SJSA1 (cell line): ENCODE results near the gene RSPO4. TPM values are rescaled to one million over a fixed set of nuclear protein-coding genes. Genes with fewer than 3 reads are reported as not detected.
"Not testable (repeated sequence)": the region's sequence is repeated elsewhere in the genome, so short reads cannot be mapped to it uniquely, and the experiment has no call there.

Experiments used
- DNase-seq, 2 experiments: peaks; one replicate each; pipeline ENCODE4 v3.0.0-alpha.2; 2015 to 2020; ENCODE audit warnings: low spot score in 2 of 2, low read depth in 1 of 2
- H3K27ac ChIP-seq: fragments of 250-450 bp; sonication (Bioruptor Pico); 2 replicates; pipeline ENCODE4 v1.5.1; 2020; ENCODE audit warnings: mild to moderate bottlenecking, moderate library complexity
- H3K27me3 ChIP-seq: fragments of 250-450 bp; sonication (Bioruptor Pico); replicated peaks from 2 replicates; pipeline ENCODE4 v1.5.1; 2020; ENCODE audit warnings: mild to moderate bottlenecking, moderate library complexity
- H3K36me3 ChIP-seq: fragments of 250-450 bp; sonication (Bioruptor Pico); 2 replicates; pipeline ENCODE4 v1.5.1; 2020; ENCODE audit warnings: mild to moderate bottlenecking
- H3K4me1 ChIP-seq: fragments of 250-450 bp; sonication (Bioruptor Pico); replicated peaks from 2 replicates; pipeline ENCODE4 v1.6.1; 2021; ENCODE audit warnings: mild to moderate bottlenecking
- H3K4me3 ChIP-seq: fragments of 250-450 bp; sonication (Bioruptor Pico); 2 replicates; pipeline ENCODE4 v1.5.1; 2020; ENCODE audit warnings: mild to moderate bottlenecking
- H3K9me3 ChIP-seq: fragments of 250-450 bp; sonication (Bioruptor Pico); replicated peaks from 2 replicates; pipeline ENCODE4 v1.5.1; 2020; ENCODE audit warnings: mild to moderate bottlenecking
- total RNA-seq: library from RNA; depleted of rRNA; stranded (reverse); fragments of >200 nt; shearing (Covaris generic); gene quantifications from 2 replicates; pipeline ENCODE4 v1.2.3, GENCODE V29; 2014

The RSPO4 gene
- total RNA-seq, 1 experiment from 2014 or later = not detected

DNA sequence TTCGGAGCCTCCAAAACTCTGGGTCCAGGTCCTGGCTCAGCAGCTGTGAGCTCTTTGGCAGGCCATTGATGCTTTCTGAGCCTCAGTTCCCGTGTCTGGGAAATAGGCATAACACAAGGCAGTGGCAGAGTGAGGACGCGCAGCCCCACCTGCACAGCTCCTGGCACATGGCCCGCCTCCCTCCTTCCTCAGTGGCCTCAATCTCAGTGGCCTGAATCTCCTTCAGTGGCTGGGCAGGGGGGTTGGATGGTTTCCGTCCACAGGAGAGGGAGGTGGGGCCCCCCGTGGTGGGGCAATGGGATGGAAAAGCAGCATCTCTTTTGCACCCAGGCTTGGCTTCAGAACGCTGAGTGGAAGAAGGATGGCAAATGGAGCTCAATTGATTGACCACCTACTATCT lies 5.1 kb downstream of the RSPO4 start:
- no peak overlapping the region for H3K4me3 ChIP-seq
- H3K27ac ChIP-seq = no peak overlapping the region
- peaks cover 25% of the 10 kb centered on the region for H3K27me3 ChIP-seq
- H3K36me3 ChIP-seq = no peaks in the 10 kb centered on the region
- H3K4me1 ChIP-seq = no peaks in the 10 kb centered on the region
- no peaks in the 10 kb centered on the region for H3K9me3 ChIP-seq
- no peak for DNase-seq

DNA sequence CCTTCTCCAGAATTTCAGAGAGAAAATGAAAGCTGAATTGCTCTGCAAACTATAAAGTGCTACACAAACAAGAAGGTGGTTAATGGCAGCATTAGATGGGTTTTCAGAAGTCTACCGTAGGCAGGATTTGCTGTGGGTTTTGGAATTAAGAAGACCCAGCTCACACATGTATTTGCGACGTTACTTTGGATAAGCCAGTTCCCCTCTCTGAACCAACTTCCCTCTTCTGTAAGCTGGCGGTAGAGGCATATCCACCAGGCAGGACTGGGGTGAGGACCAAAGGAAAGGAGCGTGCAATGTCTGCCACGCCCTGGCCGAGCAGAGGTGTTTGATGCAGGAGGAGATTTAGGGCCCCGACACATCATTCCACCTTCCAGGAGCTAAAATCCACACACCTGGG lies 6.9 kb downstream of the RSPO4 start:
- Histone ChIP-seq H3K36me3 (no peaks in the 10 kb centered on the region), H3K9me3 (no peaks in the 10 kb centered on the region), H3K4me1 (no peaks in the 10 kb centered on the region), H3K4me3 (no peak overlapping the region), H3K27me3 (peaks cover 18% of the 10 kb centered on the region), H3K27ac (no peak overlapping the region)
- no peak for DNase-seq

DNA sequence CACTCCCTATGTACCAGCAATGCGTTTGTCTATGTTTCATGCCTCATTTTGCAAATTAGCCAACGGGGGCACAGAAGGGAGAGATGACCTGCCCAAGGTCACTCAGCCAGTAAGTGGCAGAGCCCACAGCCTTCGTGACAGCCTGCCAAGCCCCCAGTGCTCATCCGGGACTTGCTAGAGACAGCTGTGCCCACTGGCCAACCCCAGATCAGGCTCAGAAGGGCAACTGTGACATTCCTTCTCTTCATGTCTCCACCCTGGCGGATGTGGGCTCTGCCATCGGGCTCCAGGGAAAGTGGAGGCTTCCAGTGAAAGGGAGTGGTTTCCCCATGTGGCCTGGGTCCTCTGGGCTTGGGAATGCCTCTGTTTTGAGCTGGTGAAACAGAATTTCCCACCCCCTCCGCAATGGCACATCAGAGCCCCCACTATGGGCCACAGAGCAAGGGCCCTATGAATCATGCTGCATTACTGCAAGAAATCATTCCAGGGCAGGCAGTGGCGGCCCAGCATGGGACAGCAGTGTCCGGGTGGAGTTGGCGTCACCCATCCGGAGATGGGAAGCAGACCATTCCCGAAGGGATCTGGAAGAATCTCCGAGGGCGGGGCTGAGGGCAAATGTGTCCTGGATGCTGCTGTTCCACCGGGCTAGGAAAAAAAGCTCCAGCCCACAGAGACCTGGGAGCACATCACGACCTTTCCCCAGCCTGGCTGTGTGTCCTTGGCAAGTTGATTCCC lies 9.1 kb downstream of the RSPO4 start:
- Histone ChIP-seq H3K27me3 (peaks cover 26% of the 10 kb centered on the region), H3K36me3 (no peaks in the 10 kb centered on the region), H3K27ac (no peak overlapping the region), H3K4me3 (no peak overlapping the region), H3K9me3 (no peaks in the 10 kb centered on the region), H3K4me1 (no peaks in the 10 kb centered on the region)
- DNase-seq = no peak

DNA sequence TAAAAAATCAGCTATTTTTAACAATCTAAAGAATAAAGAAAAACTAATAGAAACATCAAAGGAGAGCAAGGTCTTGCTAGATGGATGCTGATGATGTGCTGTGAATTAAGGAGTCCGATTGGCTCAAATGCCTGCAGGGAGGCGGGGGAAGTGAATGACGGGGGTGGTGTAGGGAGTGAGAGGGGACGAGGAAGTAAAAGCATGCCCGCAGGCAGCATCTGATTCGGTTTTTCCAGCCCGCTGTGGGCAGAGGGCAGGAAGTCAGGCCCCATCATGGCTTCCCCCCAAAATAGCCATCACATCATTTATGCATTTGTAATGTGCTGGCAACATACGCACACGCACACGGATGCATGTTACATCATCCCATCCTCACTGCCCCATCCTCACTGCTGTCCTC lies 10.3 kb downstream of the RSPO4 start:
- Histone ChIP-seq H3K27me3 (peaks cover 26% of the 10 kb centered on the region), H3K36me3 (no peaks in the 10 kb centered on the region), H3K9me3 (no peaks in the 10 kb centered on the region), H3K4me1 (no peaks in the 10 kb centered on the region), H3K4me3 (no peak overlapping the region), H3K27ac (no peak overlapping the region)
- DNase-seq = no peak

DNA sequence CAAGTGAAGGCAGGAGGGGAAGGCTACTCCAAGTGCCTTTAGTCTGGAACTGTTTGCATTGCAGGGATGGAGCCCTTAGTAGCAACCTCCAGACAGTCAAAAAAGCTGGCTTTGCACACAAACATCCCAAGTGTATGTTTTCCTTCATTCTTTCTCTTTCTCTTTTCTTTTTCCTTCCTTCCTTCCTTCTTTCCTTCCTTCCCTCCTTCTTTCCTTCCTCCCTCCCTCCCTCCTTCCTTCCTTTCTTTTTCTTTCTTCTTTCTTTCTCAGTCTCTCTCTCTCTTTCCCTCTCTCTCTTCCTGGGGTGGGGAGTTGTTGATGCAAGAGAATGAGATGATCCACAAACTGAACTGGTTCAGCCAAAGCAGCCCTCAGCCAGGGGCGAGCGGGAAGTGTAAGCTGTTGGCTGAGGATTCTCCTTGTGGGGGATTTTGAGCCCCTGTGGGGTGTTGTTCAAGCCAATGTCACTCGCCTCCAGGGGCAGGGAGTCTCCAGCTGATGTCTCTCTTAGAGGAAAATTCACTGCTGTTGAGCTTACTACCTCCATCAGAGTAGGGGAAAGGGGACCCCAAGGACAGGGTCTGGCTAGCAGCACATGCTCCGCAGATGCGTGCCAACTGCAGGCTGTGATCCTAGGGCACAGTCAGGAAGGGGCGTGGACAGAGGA lies 11.7 kb downstream of the RSPO4 start:
- no peak overlapping the region for H3K27ac ChIP-seq
- H3K4me3 ChIP-seq = no peak overlapping the region
- H3K27me3 ChIP-seq = peaks cover 25% of the 10 kb centered on the region
- no peaks in the 10 kb centered on the region for H3K4me1 ChIP-seq
- no peaks in the 10 kb centered on the region for H3K36me3 ChIP-seq
- no peak for DNase-seq
- no peaks in the 10 kb centered on the region for H3K9me3 ChIP-seq

DNA sequence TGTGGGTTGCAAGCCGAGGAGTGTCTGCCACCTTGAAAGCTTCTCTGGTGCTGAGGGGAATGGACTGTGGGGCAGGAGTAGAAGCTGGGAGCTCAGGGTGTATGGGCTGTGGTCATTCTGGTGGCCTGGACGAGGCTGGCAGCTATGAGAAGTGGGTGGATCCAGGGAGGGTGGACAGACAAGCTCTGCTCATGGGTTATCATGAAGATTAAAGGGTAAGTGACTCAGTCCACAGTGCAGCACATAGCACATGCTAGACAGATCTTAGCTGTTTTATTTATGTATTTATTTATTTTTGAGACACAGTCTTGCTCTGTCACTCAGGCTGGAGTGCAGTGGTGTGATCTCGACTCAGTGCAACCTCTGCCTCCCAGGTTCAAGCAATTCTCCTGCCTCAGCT lies 13.8 kb downstream of the RSPO4 start:
- Histone ChIP-seq H3K4me1 (no peaks in the 10 kb centered on the region), H3K36me3 (no peaks in the 10 kb centered on the region), H3K4me3 (no peak overlapping the region), H3K9me3 (no peaks in the 10 kb centered on the region), H3K27ac (no peak overlapping the region), H3K27me3 (peaks cover 20% of the 10 kb centered on the region)
- DNase-seq = no peak

DNA sequence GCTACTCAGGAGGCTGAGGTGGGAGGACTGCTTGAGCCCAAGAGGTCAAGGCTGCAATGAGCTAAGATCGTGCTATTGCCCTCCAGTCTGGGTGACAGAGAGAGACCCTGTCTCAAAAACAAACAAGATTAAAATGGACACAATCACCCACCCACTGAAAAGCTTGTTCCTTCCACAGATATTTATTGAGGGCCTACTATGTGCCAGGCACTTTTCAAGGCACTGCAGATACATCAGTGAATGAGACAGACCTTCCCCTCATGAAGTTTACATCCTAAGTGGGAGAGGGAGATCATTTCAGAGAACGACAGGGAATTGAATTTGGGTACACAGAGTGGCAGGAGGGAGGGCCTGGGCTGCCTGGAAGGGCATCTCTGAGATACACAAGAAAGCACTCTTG lies 14.4 kb downstream of the RSPO4 start:
- Histone ChIP-seq H3K4me3 (no peak overlapping the region), H3K4me1 (no peaks in the 10 kb centered on the region), H3K27ac (no peak overlapping the region), H3K9me3 (no peaks in the 10 kb centered on the region), H3K36me3 (no peaks in the 10 kb centered on the region), H3K27me3 (peaks cover 21% of the 10 kb centered on the region)
- no peak for DNase-seq

DNA sequence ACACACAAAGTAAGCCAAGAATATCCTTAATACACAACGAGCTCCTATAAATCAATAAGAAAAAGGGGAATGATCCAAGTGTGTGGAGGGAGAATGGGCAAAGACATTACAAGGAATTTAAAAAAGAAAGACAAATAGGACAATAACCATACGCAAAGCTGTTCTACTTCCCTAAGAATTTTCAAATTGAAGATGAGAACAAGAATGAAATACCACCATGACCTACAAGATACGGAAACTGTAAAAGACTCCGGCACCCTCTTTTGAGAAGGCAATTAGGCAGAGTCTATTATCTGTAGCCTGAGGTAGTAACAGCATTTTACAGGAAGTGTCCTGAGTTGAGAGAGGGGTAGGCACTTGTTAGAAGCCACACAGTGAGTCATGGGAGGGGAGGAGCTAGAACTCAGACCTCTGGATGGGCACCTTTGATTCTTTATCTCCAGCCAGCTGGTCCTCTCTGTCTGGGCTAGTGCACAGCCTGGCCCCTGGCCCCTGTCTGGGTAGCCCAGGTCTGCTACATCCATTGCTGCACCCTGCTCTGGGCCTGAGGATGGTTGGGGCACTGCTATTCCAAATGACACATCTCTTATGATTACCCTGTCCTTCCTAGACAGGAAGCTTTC lies 15.3 kb downstream of the RSPO4 start:
- H3K36me3 ChIP-seq = no peaks in the 10 kb centered on the region
- H3K4me1 ChIP-seq = no peaks in the 10 kb centered on the region
- H3K4me3 ChIP-seq = no peak overlapping the region
- no peak for DNase-seq
- peaks cover 21% of the 10 kb centered on the region for H3K27me3 ChIP-seq
- no peak overlapping the region for H3K27ac ChIP-seq
- no peaks in the 10 kb centered on the region for H3K9me3 ChIP-seq

DNA sequence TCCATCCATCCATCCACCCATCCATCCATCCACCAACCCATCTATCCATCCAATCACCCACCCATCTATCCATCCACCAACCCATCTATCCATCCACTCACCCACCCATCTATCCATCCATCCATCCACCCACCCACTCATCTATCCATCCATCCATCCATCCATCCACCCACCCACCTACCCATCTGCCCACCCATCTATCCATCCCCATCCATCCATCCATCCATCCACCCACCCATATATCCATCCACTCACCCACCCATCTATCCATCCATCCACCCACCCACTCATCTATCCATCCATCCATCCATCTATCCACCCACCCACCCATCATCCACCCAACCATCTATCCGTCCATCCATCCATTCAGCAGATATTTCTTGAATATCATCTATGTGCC lies 17.1 kb downstream of the RSPO4 start:
- H3K27ac ChIP-seq, H3K4me3 ChIP-seq, H3K4me1 ChIP-seq, H3K36me3 ChIP-seq, DNase-seq, H3K9me3 ChIP-seq: not testable (repeated sequence)
- peaks cover 17% of the 10 kb centered on the region; the same call in 1 of the 2 replicates for H3K27me3 ChIP-seq

DNA sequence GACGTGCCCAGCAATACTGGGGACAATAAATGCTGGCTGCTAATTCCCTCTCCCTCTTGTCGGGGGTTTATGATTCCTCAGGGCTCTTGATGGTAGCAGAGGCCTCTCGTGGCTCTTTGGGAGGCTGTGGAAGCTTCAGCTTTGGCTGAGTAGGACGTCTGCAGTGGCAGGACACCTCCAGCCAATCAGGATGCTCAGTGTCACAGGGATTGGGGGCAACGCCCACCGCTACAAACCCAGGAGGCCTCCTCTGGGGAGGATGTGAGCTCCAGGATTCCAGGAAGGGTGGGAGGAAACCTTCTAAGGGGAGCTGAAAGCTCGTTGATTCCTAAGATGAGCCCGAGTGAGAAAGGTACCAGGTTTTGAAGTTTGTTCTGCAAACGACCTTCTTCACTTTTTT lies 19.4 kb downstream of the RSPO4 start:
- Histone ChIP-seq H3K36me3 (no peaks in the 10 kb centered on the region), H3K9me3 (no peaks in the 10 kb centered on the region), H3K27ac (no peak overlapping the region), H3K4me3 (no peak overlapping the region), H3K4me1 (no peaks in the 10 kb centered on the region), H3K27me3 (peaks cover 8% of the 10 kb centered on the region; the same call in 1 of the 2 replicates)
- DNase-seq = no peak

DNA sequence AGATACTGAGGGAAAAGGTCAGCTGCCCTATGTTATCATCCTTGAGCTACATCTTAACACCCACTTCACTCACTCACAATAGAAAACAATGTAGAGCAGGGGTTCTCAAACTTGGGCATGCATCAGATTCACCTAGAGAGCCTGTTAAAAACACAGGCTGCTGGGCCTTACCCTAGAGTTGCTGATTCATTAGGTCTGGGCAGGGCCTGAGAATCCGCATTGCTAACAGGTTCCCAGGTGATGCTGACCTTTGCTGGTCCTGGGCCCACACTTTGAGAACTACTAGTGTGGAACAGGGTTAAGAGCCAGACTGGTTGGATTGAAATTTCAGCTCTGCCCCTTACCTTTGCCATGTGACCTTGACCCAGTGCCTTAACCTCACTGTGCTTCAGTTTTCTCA lies 25.1 kb downstream of the RSPO4 start:
- Histone ChIP-seq H3K4me3 (no peak overlapping the region), H3K4me1 (no peaks in the 10 kb centered on the region), H3K9me3 (no peaks in the 10 kb centered on the region), H3K27me3 (peaks cover 6% of the 10 kb centered on the region; the same call in 1 of the 2 replicates), H3K27ac (no peak overlapping the region), H3K36me3 (no peaks in the 10 kb centered on the region)
- DNase-seq = no peak

DNA sequence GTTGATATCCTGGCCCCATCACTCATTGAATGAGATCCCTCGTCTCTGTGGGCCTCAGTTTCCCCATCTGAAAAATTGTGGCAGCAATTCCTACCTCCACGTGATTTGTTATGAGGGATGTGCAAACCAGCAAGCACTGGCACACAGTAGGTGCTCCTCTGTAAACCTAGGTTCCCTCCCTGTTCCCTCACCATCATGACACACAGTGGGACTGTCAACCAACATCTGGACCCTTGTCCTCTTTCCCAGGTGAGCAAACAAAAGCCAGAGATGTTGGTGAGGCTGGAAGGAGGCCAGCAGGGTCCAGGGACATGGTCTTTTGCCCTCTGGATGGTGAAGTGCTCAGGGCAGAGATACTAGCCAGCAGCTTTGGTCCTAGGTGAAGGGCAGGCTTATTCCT lies 26.1 kb downstream of the RSPO4 start:
- Histone ChIP-seq H3K27me3 (peaks cover 4% of the 10 kb centered on the region; the same call in 1 of the 2 replicates), H3K9me3 (no peaks in the 10 kb centered on the region), H3K4me3 (no peak overlapping the region), H3K27ac (no peak overlapping the region), H3K4me1 (no peaks in the 10 kb centered on the region), H3K36me3 (no peaks in the 10 kb centered on the region)
- no peak for DNase-seq

DNA sequence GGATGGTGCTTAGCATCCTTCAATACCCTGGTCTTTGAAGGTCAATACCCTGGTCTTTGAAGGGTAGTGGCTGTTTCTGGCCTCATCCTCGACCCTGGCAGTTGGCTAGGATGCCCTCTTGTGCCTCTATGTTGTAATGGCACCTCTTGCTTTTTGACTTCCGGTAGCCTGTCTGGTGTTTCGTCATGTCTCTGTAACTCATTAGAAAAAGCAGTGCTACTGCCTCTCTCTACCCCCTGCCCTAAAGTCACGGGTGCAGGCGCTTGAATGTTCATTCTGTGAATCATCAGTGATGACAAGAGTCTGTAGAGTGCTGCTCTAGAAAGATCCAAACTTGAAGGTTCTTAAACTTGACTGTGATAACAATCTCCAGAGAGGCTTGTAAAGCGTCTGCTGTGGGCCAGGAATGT lies 28.3 kb downstream of the RSPO4 start:
- DNase-seq = peak in 1 of 2 experiments; percentile 13
- Histone ChIP-seq H3K9me3 (no peaks in the 10 kb centered on the region), H3K27ac (no peak overlapping the region)

DNA sequence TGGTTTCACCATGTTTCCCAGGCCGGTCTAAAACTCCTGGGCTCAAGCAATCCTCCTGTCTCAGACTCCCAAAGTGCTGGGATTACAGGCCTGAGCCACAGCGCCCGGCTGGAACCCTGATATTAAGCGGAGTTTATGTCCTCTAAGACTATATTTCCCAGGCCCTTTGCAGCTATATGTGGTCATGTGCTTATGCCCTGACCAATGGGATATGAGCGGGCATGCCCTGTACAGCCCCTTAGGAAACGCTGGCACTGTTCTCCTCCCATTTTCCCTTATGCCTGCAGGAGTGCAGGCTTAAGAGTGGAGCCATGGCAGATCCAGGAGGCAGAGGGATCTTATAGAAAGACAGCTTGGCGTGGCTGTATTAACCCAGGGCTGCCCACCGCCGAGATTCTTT lies 29.9 kb downstream of the RSPO4 start:
- H3K27me3 ChIP-seq = peaks cover 5% of the 10 kb centered on the region; the same call in 1 of the 2 replicates
- no peak overlapping the region for H3K4me3 ChIP-seq
- H3K4me1 ChIP-seq = no peaks in the 10 kb centered on the region
- no peaks in the 10 kb centered on the region for H3K36me3 ChIP-seq
- H3K9me3 ChIP-seq = no peaks in the 10 kb centered on the region
- H3K27ac ChIP-seq = no peak overlapping the region
- DNase-seq = no peak

More for the DNA sequence above, 28.3 kb downstream of the RSPO4 start:
- H3K27me3 ChIP-seq = peaks cover 5% of the 10 kb centered on the region; the same call in 1 of the 2 replicates
- no peak overlapping the region for H3K4me3 ChIP-seq
- H3K36me3 ChIP-seq = no peaks in the 10 kb centered on the region
- H3K4me1 ChIP-seq = no peaks in the 10 kb centered on the region
